Measurements from ENCODE around the gene MRPL37.

Gene MRPL37

DNA sequence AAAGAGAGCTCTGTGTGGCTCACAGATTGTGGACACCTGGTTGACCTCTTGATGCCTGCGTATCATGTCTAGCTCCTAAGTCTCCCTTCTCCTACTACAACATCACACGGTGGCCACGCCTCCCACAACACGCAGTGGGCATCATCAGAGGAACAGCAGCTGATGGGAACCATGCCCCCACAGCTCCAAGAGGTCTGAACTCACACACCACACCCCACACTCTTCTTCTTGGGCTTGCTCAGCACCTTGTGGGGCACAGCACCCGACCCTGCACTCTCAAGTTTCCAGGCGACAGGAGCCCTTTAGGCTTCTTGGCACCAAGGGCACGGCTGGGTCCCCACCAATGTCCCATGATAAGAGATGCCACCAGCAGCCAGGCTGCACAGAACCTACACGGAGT, 28.4 kb upstream of the MRPL37 start:
- no peak for DNase-seq (ENCODE audit: low read depth)
- H3K4me3 ChIP-seq (ENCODE audit: control insufficient read depth, low read depth, low read length): no peak overlapping the region
- TF ChIP-seq, protein P1, sequence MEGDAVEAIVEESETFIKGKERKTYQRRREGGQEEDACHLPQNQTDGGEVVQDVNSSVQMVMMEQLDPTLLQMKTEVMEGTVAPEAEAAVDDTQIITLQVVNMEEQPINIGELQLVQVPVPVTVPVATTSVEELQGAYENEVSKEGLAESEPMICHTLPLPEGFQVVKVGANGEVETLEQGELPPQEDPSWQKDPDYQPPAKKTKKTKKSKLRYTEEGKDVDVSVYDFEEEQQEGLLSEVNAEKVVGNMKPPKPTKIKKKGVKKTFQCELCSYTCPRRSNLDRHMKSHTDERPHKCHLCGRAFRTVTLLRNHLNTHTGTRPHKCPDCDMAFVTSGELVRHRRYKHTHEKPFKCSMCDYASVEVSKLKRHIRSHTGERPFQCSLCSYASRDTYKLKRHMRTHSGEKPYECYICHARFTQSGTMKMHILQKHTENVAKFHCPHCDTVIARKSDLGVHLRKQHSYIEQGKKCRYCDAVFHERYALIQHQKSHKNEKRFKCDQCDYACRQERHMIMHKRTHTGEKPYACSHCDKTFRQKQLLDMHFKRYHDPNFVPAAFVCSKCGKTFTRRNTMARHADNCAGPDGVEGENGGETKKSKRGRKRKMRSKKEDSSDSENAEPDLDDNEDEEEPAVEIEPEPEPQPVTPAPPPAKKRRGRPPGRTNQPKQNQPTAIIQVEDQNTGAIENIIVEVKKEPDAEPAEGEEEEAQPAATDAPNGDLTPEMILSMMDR (IDR thresholded peaks at IDR 0.05; ENCODE audit: control insufficient read depth, insufficient read depth, low read depth, low read length, missing control alignments): no peak

- H3K4me3 ChIP-seq (ENCODE audit: control insufficient read depth, low read depth, low read length): no peak overlapping the region
- TF ChIP-seq, protein P1 (IDR thresholded peaks at IDR 0.05; ENCODE audit: control insufficient read depth, insufficient read depth, low read depth, low read length, missing control alignments): no peak
- no peak for DNase-seq (ENCODE audit: low read depth)
Measured at GRCh38 chr1:54172614-54173599, 27.1 kb upstream of the MRPL37 start.

GRCh38 chr1:54173681-54174080, 26.3 kb upstream of the MRPL37 start:
- DNase-seq (ENCODE audit: low read depth): no peak
- TF ChIP-seq, protein P1 (IDR thresholded peaks at IDR 0.05; ENCODE audit: control insufficient read depth, insufficient read depth, low read depth, low read length, missing control alignments): no peak

GRCh38 chr1:54174106-54174505, 25.9 kb upstream of the MRPL37 start:
- H3K4me3 ChIP-seq (ENCODE audit: control insufficient read depth, low read depth, low read length): no peak overlapping the region
- TF ChIP-seq, protein P1 (IDR thresholded peaks at IDR 0.05; ENCODE audit: control insufficient read depth, insufficient read depth, low read depth, low read length, missing control alignments): no peak
- DNase-seq (ENCODE audit: low read depth): no peak

More at GRCh38 chr1:54173681-54174080, 26.3 kb upstream of the MRPL37 start:
- H3K4me3 ChIP-seq (ENCODE audit: control insufficient read depth, low read depth, low read length): no peak overlapping the region

DNA sequence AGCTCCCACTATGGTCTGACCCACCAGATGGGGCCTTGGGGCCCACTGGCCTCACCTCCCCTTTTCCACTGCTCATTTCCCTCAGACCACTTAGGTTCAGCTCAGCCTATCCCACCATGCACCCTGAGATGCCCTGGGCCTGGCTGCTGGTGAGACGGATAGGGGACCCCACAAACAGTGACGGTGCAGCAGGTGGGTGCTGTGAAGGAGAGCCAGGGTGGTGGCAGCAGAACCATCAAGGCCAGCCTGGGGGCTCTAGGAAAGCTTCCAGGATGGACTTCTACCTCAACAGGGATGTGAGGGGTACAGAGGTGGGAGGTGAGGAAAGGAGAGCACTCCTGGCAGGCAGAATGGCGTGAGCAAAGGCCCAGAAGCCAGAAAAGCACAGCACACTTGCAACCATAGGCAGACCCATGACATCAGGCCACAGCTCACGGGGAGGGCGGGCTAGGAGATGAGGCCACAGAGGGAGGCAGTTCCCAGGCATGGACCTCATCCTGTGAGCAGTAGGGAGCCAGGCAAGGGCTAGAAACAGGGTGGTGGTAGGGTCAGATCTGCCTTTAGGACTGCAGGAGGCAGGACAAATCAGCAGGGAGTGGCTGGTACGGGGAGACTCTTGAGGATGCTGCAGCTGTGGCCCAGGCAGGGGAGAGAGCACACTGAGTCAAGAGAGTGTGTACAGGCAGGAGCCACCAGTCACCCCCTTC, 23.2 kb upstream of the MRPL37 start:
- no peak overlapping the region for H3K4me3 ChIP-seq (ENCODE audit: control insufficient read depth, low read depth, low read length)
- TF ChIP-seq, protein P1 (IDR thresholded peaks at IDR 0.05; ENCODE audit: control insufficient read depth, insufficient read depth, low read depth, low read length, missing control alignments): no peak
- DNase-seq (ENCODE audit: low read depth): no peak

DNA sequence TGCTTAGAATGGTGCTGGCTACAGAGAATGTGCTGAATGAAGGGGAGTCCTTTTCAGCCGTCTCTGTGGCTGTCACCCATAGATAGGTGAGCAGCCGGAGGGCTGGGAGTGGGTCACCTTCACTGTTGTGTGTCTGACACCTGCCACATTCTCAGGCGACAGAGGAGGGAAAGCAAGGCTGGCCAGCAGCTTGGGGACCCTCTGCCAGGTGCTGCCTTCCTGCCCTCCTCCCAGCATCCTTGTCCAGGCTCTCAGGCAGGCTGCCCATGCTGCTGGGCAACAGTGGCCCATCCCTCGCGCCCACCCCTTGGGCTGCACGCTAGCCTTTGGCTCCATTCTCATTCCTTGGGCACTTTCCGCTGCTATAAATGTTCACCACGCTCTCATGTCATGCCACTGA, 22.2 kb upstream of the MRPL37 start:
- no peak overlapping the region for H3K4me3 ChIP-seq (ENCODE audit: control insufficient read depth, low read depth, low read length)
- DNase-seq (ENCODE audit: low read depth): no peak
- TF ChIP-seq, protein P1 (IDR thresholded peaks at IDR 0.05; ENCODE audit: control insufficient read depth, insufficient read depth, low read depth, low read length, missing control alignments): no peak
